ENCODE results near the gene APOD. TPM values are rescaled to one million over a fixed set of nuclear protein-coding genes. Genes with fewer than 3 reads are reported as not detected.
A peak's percentile ranks its signal among the peaks of the same experiment; 100 is the strongest.

The APOD gene
- total RNA-seq, 6 donors from 2014 or later, result 29.7 to 120 (median 67.4) TPM

DNA sequence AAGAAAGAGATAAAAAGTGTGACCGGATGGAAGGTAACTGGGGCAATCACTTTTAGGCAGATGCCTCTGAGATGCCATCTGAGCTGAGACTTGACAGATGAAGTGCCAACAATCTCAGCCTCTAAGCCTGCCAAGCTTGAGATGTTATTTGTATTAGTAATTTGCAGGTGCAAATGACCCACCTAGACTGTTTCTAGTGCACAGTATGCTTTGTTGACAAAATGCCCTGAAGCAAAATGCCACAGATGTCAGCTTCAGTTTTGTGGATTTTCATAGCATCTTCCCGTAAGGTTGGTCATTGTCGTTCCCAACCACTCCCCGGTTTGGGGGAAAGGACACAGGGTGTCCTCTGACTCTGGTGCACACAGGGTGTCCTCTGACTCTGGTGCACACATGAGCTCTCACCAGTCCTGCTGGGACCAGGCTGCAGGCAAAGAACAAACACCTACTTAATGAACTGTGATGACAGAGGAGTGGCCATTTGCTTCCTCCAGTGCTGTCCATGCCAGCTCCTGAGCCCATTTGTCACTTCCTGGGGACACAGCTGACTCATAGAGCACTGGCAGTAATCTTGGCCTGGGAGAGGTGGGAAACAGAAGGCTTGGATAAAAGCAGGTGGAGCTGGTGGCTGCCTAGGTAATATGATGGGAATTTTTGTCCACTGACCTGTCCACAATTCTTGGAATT lies 23.9 kb downstream of the APOD start:
- 82 to 85% methylated on average over 4 of the region's 4 CpGs for WGBS, 2 donors
- Histone ChIP-seq H3K36me3 (no peaks in the 10 kb centered on the region), H3K27me3 (no peaks in the 10 kb centered on the region), H3K27ac (no peak overlapping the region), H3K4me3 (no peak overlapping the region), H3K4me1 (no peaks in the 10 kb centered on the region), H3K9me3 (no peaks in the 10 kb centered on the region)
- no peak for DNase-seq
- no peak for ATAC-seq (ENCODE audit: low FRiP score in 2 of 2)
- TF ChIP-seq POLR2AphosphoS5 (IDR thresholded peaks at IDR 0.05) (no peak), EP300 (IDR thresholded peaks at IDR 0.05) (no peak), CTCF (IDR thresholded peaks at IDR 0.05) (no peak), POLR2A (IDR thresholded peaks at IDR 0.05) (no peak)

DNA sequence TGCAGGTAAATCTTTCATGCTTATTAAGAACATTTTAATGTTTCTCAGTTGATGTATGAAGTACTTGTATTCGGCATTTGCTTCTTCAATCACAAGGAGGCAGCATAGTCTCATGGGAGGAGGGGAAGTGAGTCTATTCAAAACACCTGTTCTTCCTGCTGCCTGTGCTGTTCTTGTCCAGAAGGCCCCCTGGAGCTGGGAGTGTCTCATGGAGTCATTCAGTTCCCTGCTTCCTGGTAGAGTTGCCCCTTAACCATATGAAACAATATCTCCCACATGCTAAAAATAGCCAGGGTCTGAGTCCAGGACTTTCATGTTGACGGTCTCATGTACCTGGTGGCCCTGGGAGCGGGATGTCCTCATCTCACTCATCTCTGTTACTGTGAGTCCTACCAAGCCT lies 25.1 kb downstream of the APOD start:
- H3K4me1 ChIP-seq, result no peaks in the 10 kb centered on the region
- TF ChIP-seq EP300 (IDR thresholded peaks at IDR 0.05) (no peak), CTCF (IDR thresholded peaks at IDR 0.05) (peak in 2 of 6 experiments; percentile 38 to 43), POLR2AphosphoS5 (IDR thresholded peaks at IDR 0.05) (no peak)
- H3K9me3 ChIP-seq, result no peaks in the 10 kb centered on the region
- H3K36me3 ChIP-seq, result no peaks in the 10 kb centered on the region
- 68% methylated on average over 2 to 3 of the region's 3 CpGs for WGBS, 2 donors
- H3K27ac ChIP-seq, result no peak overlapping the region
- no peaks in the 10 kb centered on the region for H3K27me3 ChIP-seq
- no peak overlapping the region for H3K4me3 ChIP-seq
- DNase-seq (peak in 1 of 2 donors; percentile 45), ATAC-seq (ENCODE audit: low FRiP score in 2 of 2) (peak in 1 of 2 donors; percentile 35)

- H3K27me3 ChIP-seq, result no peaks in the 10 kb centered on the region
- ATAC-seq (ENCODE audit: low FRiP score in 2 of 2) (no peak), DNase-seq (no peak)
- no peaks in the 10 kb centered on the region for H3K36me3 ChIP-seq
- WGBS, 2 donors, result 89 to 90% methylated on average over 4 of the region's 4 CpGs
- H3K4me3 ChIP-seq, result no peak overlapping the region
- H3K9me3 ChIP-seq, result no peaks in the 10 kb centered on the region
- no peak overlapping the region for H3K27ac ChIP-seq
- TF ChIP-seq POLR2A (IDR thresholded peaks at IDR 0.05) (no peak), POLR2AphosphoS5 (IDR thresholded peaks at IDR 0.05) (no peak), EP300 (IDR thresholded peaks at IDR 0.05) (no peak), CTCF (IDR thresholded peaks at IDR 0.05) (no peak)
- no peaks in the 10 kb centered on the region for H3K4me1 ChIP-seq
These were observed 26.4 kb downstream of the APOD start for GRCh38 chr3:195557322-195557721.

GRCh38 chr3:195556390-195556789 lies 27.4 kb downstream of the APOD start:
- TF ChIP-seq POLR2AphosphoS5 (IDR thresholded peaks at IDR 0.05) (no peak), CTCF (IDR thresholded peaks at IDR 0.05) (no peak), EP300 (IDR thresholded peaks at IDR 0.05) (no peak), POLR2A (IDR thresholded peaks at IDR 0.05) (no peak)
- no peaks in the 10 kb centered on the region for H3K4me1 ChIP-seq
- H3K27ac ChIP-seq, result no peak overlapping the region
- WGBS, 2 donors, result 37 to 50% methylated on average over 10 of the region's 10 CpGs
- no peak overlapping the region for H3K4me3 ChIP-seq
- no peak for ATAC-seq (ENCODE audit: low FRiP score in 2 of 2)
- H3K27me3 ChIP-seq, result no peaks in the 10 kb centered on the region
- no peak for DNase-seq
- no peaks in the 10 kb centered on the region for H3K36me3 ChIP-seq
- no peaks in the 10 kb centered on the region for H3K9me3 ChIP-seq

DNA sequence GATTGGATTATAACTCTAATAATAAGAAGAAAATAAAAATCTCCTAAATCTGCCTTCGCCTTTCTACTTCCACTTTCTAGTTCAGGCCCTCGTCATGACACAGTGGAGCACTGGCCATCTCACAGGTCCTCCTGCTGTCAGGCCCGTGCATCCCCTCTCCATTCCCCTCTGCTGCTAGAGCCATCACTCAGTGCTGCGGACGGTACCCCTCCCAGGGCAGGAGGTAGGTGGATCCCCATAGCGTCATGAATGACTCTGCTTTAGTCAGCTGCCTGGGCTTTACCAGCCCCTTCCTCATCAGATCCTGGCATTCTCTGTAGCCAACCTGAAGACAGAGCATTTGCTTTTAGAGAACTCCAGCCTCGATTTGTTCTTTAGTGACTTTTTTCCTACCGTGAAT lies 28.6 kb downstream of the APOD start:
- H3K4me3 ChIP-seq, result no peak overlapping the region
- H3K27ac ChIP-seq, result no peak overlapping the region
- no peak for TF ChIP-seq POLR2A (IDR thresholded peaks at IDR 0.05)
- TF ChIP-seq EP300 (IDR thresholded peaks at IDR 0.05), result no peak
- no peak for TF ChIP-seq CTCF (IDR thresholded peaks at IDR 0.05)
- TF ChIP-seq POLR2AphosphoS5 (IDR thresholded peaks at IDR 0.05), result no peak
- no peaks in the 10 kb centered on the region for H3K9me3 ChIP-seq
- ATAC-seq (ENCODE audit: low FRiP score in 2 of 2) (no peak), DNase-seq (no peak)
- no peaks in the 10 kb centered on the region for H3K36me3 ChIP-seq
- WGBS, 2 donors, result 74 to 79% methylated on average over 8 of the region's 8 CpGs
- peaks cover under 1 to 10% (median 5%) of the 10 kb centered on the region in 4 donors for H3K4me1 ChIP-seq
- H3K27me3 ChIP-seq, result no peaks in the 10 kb centered on the region
